ENCODE measurements around the gene OR1I1. TPM values are rescaled to one million over a fixed set of nuclear protein-coding genes. Genes with fewer than 3 reads are reported as not detected.
"Not testable (repeated sequence)": the region's sequence is repeated elsewhere in the genome, so short reads cannot be mapped to it uniquely, and the experiment has no call there.

The OR1I1 gene
- total RNA-seq, 1 experiment from 2014 or later = not detected

GRCh38 chr19:15048128-15048527, 33.9 kb upstream of the OR1I1 start:
- BruUV-seq (replicated peaks) = no TSS peak
- H3K4me1 Mint-ChIP-seq (ENCODE audit: low read depth, unreplicated experiment) = no peaks in the 10 kb centered on the region
- DNase-seq = no peak
- no peak overlapping the region for H3K4me3 Mint-ChIP-seq (ENCODE audit: low read depth, unreplicated experiment)
- intact Hi-C loops (cut with micrococcal nuclease; ENCODE audit: unreplicated experiment) = no loop called here
- no peak overlapping the region for H3K27ac Mint-ChIP-seq (ENCODE audit: unreplicated experiment)
- peaks cover 71% of the 10 kb centered on the region for H3K27me3 Mint-ChIP-seq (ENCODE audit: unreplicated experiment)
- H3K9me3 Mint-ChIP-seq (ENCODE audit: low read depth, unreplicated experiment) = peaks cover 4% of the 10 kb centered on the region
- CTCF ChIA-PET = no interaction called here
- no peaks in the 10 kb centered on the region for H3K36me3 Mint-ChIP-seq (ENCODE audit: insufficient read depth, unreplicated experiment)
- TF ChIP-seq, protein P1, sequence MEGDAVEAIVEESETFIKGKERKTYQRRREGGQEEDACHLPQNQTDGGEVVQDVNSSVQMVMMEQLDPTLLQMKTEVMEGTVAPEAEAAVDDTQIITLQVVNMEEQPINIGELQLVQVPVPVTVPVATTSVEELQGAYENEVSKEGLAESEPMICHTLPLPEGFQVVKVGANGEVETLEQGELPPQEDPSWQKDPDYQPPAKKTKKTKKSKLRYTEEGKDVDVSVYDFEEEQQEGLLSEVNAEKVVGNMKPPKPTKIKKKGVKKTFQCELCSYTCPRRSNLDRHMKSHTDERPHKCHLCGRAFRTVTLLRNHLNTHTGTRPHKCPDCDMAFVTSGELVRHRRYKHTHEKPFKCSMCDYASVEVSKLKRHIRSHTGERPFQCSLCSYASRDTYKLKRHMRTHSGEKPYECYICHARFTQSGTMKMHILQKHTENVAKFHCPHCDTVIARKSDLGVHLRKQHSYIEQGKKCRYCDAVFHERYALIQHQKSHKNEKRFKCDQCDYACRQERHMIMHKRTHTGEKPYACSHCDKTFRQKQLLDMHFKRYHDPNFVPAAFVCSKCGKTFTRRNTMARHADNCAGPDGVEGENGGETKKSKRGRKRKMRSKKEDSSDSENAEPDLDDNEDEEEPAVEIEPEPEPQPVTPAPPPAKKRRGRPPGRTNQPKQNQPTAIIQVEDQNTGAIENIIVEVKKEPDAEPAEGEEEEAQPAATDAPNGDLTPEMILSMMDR (IDR thresholded peaks at IDR 0.05; ENCODE audit: unreplicated experiment) = no peak

- CTCF ChIA-PET = interaction anchor here (0.6 kb wide), 1 partner anchor 51 kb away, joined by 3 read pairs; no protein-coding TSS in a partner anchor
- no peak for DNase-seq
- peaks cover 77% of the 10 kb centered on the region for H3K27me3 Mint-ChIP-seq (ENCODE audit: unreplicated experiment)
- H3K36me3 Mint-ChIP-seq (ENCODE audit: insufficient read depth, unreplicated experiment) = no peaks in the 10 kb centered on the region
- H3K4me3 Mint-ChIP-seq (ENCODE audit: low read depth, unreplicated experiment) = no peak within 1 kb of the TSS
- TF ChIP-seq, protein P1 (IDR thresholded peaks at IDR 0.05; ENCODE audit: unreplicated experiment) = no peak
- no TSS peak for BruUV-seq (replicated peaks)
- H3K4me1 Mint-ChIP-seq (ENCODE audit: low read depth, unreplicated experiment) = no peaks in the 10 kb centered on the region
- H3K27ac Mint-ChIP-seq (ENCODE audit: unreplicated experiment) = no peak within 1 kb of the TSS
- H3K9me3 Mint-ChIP-seq (ENCODE audit: low read depth, unreplicated experiment) = peaks cover 4% of the 10 kb centered on the region
- intact Hi-C loops (cut with micrococcal nuclease; ENCODE audit: unreplicated experiment) = no loop called here
Measured at GRCh38 chr19:15048885-15049541, 33.0 kb upstream of the OR1I1 start, which contains the start of gene CASP14. TSS of gene CASP14 (plus strand) at chr19:15049480. CDS start at chr19:15052252, 2,772 bp downstream.

GRCh38 chr19:15050639-15051038, 31.4 kb upstream of the OR1I1 start:
- no peak for DNase-seq
- no TSS peak for BruUV-seq (replicated peaks)
- no peaks in the 10 kb centered on the region for H3K4me1 Mint-ChIP-seq (ENCODE audit: low read depth, unreplicated experiment)
- H3K9me3 Mint-ChIP-seq (ENCODE audit: low read depth, unreplicated experiment) = peaks cover 4% of the 10 kb centered on the region
- H3K4me3 Mint-ChIP-seq (ENCODE audit: low read depth, unreplicated experiment) = no peak overlapping the region
- H3K27ac Mint-ChIP-seq (ENCODE audit: unreplicated experiment) = no peak overlapping the region
- intact Hi-C loops (cut with micrococcal nuclease; ENCODE audit: unreplicated experiment) = no loop called here
- H3K36me3 Mint-ChIP-seq (ENCODE audit: insufficient read depth, unreplicated experiment) = no peaks in the 10 kb centered on the region
- CTCF ChIA-PET = no interaction called here
- peaks cover 81% of the 10 kb centered on the region for H3K27me3 Mint-ChIP-seq (ENCODE audit: unreplicated experiment)
- TF ChIP-seq, protein P1 (IDR thresholded peaks at IDR 0.05; ENCODE audit: unreplicated experiment) = no peak

DNA sequence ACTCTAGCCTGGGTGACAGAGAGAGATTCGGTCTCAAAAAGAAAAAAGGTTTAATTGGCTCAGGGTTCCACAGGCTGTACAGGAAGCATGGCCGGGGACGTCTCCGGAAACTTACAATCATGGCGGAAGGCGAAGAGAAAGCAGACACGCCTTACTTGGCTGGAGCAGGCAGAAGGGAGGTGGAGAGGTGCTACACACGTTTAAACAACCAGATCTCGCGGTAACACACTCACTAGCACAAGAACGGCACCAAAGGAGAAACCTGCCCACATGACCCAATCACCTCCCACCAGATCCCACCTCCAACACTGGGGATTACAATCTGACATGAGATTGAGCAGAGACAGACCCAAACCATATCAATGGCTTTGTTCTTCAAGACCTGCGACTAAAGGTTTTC, 20.0 kb upstream of the OR1I1 start:
- Mint-ChIP-seq H3K27me3 (ENCODE audit: unreplicated experiment) (peaks cover 70% of the 10 kb centered on the region), H3K4me1 (ENCODE audit: low read depth, unreplicated experiment) (no peaks in the 10 kb centered on the region), H3K27ac (ENCODE audit: unreplicated experiment) (no peak overlapping the region), H3K4me3 (ENCODE audit: low read depth, unreplicated experiment) (no peak overlapping the region), H3K36me3 (ENCODE audit: insufficient read depth, unreplicated experiment) (no peaks in the 10 kb centered on the region), H3K9me3 (ENCODE audit: low read depth, unreplicated experiment) (no peaks in the 10 kb centered on the region)
- CTCF ChIA-PET = no interaction called here
- intact Hi-C loops (cut with micrococcal nuclease; ENCODE audit: unreplicated experiment) = no loop called here
- no peak for DNase-seq
- TF ChIP-seq, protein P1 (IDR thresholded peaks at IDR 0.05; ENCODE audit: unreplicated experiment) = no peak
- BruUV-seq (replicated peaks) = no TSS peak

GRCh38 chr19:15070386-15070785, 11.6 kb upstream of the OR1I1 start:
- intact Hi-C loops (cut with micrococcal nuclease; ENCODE audit: unreplicated experiment); H3K4me3 Mint-ChIP-seq (ENCODE audit: low read depth, unreplicated experiment); BruUV-seq (replicated peaks); H3K27me3 Mint-ChIP-seq (ENCODE audit: unreplicated experiment); H3K27ac Mint-ChIP-seq (ENCODE audit: unreplicated experiment); DNase-seq; H3K9me3 Mint-ChIP-seq (ENCODE audit: low read depth, unreplicated experiment): not testable (repeated sequence)
- Mint-ChIP-seq H3K4me1 (ENCODE audit: low read depth, unreplicated experiment) (peaks cover 29% of the 10 kb centered on the region), H3K36me3 (ENCODE audit: insufficient read depth, unreplicated experiment) (peaks cover 11% of the 10 kb centered on the region)
- CTCF ChIA-PET = interaction anchor here (0.6 kb wide), 1 partner anchor 252 kb away, joined by 3 read pairs; no protein-coding TSS in a partner anchor

All from Calu3 (cell line).